Left cardiac atrium (tissue), 4 donors: ENCODE results near the gene SMC1B. TPM values are rescaled to one million over a fixed set of nuclear protein-coding genes. Genes with fewer than 3 reads are reported as not detected.
"Not testable (repeated sequence)": the region's sequence is repeated elsewhere in the genome, so short reads cannot be mapped to it uniquely, and the experiment has no call there.

Experiments used
- ATAC-seq, 2 donors: fragments of 200-7000 bp; cut with Tn5 transposase; one replicate each; pipeline ENCODE4 v1.9.1; 2020; ENCODE audit warnings: mild to moderate bottlenecking in 2 of 2, moderate library complexity in 2 of 2
- DNase-seq: peaks from one replicate; pipeline ENCODE4 v3.0.0-alpha.2; 2020
- intact Hi-C, 2 donors: fragments of 100-400 bp; cut with DNase I; formaldehyde crosslinking; loops; one replicate each; pipeline versions ENCODE4 v1.14.1 to v1.15.1; 2022 to 2023
- total RNA-seq, 2 donors: library from RNA; stranded (reverse); fragmentation: NEBNext Ultra II Directional; extraction: Animal tissue kit (Norgen Biotek cat#: 25700); gene quantifications; one replicate each; pipeline ENCODE4 v1.2.1, GENCODE V29; 2021
- donor health status: DM: no; HTN: yes; CAD: no.
- donor health status: DM: no; HTN: yes; CAD: no; lungs with severe emphysema.
- donor health status: DM: yes; HTN: yes; CAD: no.
- donor health status: Dilated cardiomyopathy.

The SMC1B gene
- total RNA-seq, 2 donors from 2014 or later: not detected

GRCh38 chr22:45424241-45424731 lies 10.9 kb upstream of the SMC1B start:
- peak; percentile 12 to 64 for ATAC-seq
- DNase-seq: no peak
- intact Hi-C loops: no loop called here

GRCh38 chr22:45423524-45423923 lies 10.1 kb upstream of the SMC1B start:
- DNase-seq (no peak), ATAC-seq (no peak)
- intact Hi-C loops: no loop called here

GRCh38 chr22:45422237-45422983 lies 9.0 kb upstream of the SMC1B start:
- intact Hi-C loops: no loop called here
- ATAC-seq: no peak
- DNase-seq: no peak

- DNase-seq (no peak), ATAC-seq (no peak)
- intact Hi-C loops: no loop called here
Measured at GRCh38 chr22:45421349-45422055, 8.1 kb upstream of the SMC1B start.

- ATAC-seq (no peak), DNase-seq (no peak)
- intact Hi-C loops: no loop called here
Measured at GRCh38 chr22:45420539-45420938, 7.1 kb upstream of the SMC1B start.

GRCh38 chr22:45420011-45420410 lies 6.6 kb upstream of the SMC1B start:
- intact Hi-C loops: no loop called here
- ATAC-seq (no peak), DNase-seq (no peak)

GRCh38 chr22:45418770-45419138 lies 5.4 kb upstream of the SMC1B start:
- no peak for DNase-seq
- intact Hi-C loops: loop anchor here in 1 of 2 donors (10.0 kb wide), 1 partner anchor 74 kb away; no protein-coding TSS in a partner anchor
- no peak for ATAC-seq

- ATAC-seq: no peak
- DNase-seq: no peak
- intact Hi-C loops: loop anchor here in 1 of 2 donors (10.0 kb wide), 1 partner anchor 73 kb away; no protein-coding TSS in a partner anchor
Measured at GRCh38 chr22:45418056-45418769, 4.8 kb upstream of the SMC1B start.

GRCh38 chr22:45413013-45413367 lies 409 bp downstream of the SMC1B start:
- ATAC-seq (peak in 1 of 2 donors; percentile 31), DNase-seq (no peak)
- intact Hi-C loops: loop anchor here in 1 of 2 donors (10.0 kb wide), 1 partner anchor 68 kb away; no protein-coding TSS in a partner anchor

GRCh38 chr22:45407793-45408192 lies 5.6 kb downstream of the SMC1B start:
- intact Hi-C loops: no loop called here
- DNase-seq (no peak), ATAC-seq (no peak)

- ATAC-seq (no peak), DNase-seq (no peak)
- intact Hi-C loops: no loop called here
Measured at GRCh38 chr22:45402466-45402985, 10.9 kb downstream of the SMC1B start.

GRCh38 chr22:45399712-45400445 lies 13.5 kb downstream of the SMC1B start:
- intact Hi-C loops: no loop called here
- ATAC-seq (no peak), DNase-seq (no peak)

- intact Hi-C loops: no loop called here
- DNase-seq: no peak
- ATAC-seq: no peak
Measured at GRCh38 chr22:45398214-45398613, 15.2 kb downstream of the SMC1B start.

- ATAC-seq (no peak), DNase-seq (no peak)
- intact Hi-C loops: no loop called here
Measured at GRCh38 chr22:45397806-45398205, 15.6 kb downstream of the SMC1B start.

- intact Hi-C loops: no loop called here
- DNase-seq: no peak
- ATAC-seq: no peak
Measured at GRCh38 chr22:45389546-45389945, 23.9 kb downstream of the SMC1B start.

GRCh38 chr22:45381348-45381747 lies 32.1 kb downstream of the SMC1B start:
- intact Hi-C loops: no loop called here
- ATAC-seq: no peak
- no peak for DNase-seq

GRCh38 chr22:45376703-45377102 lies 36.7 kb downstream of the SMC1B start:
- intact Hi-C loops: no loop called here
- DNase-seq (peak; percentile 43), ATAC-seq (peak in 1 of 2 donors; percentile 57)

GRCh38 chr22:45376009-45376408 lies 37.4 kb downstream of the SMC1B start:
- intact Hi-C loops: no loop called here
- ATAC-seq (no peak), DNase-seq (no peak)

- intact Hi-C loops, DNase-seq, ATAC-seq: not testable (repeated sequence)
Measured at GRCh38 chr22:45373592-45373991, 39.8 kb downstream of the SMC1B start.
